Natural killer cell (primary cell): Measurements from ENCODE around the gene PPP1R36. TPM values are rescaled to one million over a fixed set of nuclear protein-coding genes. Genes with fewer than 3 reads are reported as not detected.

Experiments
- ATAC-seq, 3 donors: fragments of 150-1000 bp in 2 of 3; fragments of 200-7000 bp in 1 of 3; cut with Tn5 transposase; 1 replicate in 1 of 3; 2 replicates in 2 of 3; pipeline ENCODE4 v1.10.0; 2021; ENCODE audit warnings: mild to moderate bottlenecking in 2 of 3, moderate library complexity in 2 of 3
- DNase-seq, 2 donors: peaks; one replicate each; pipeline versions ENCODE4 v3.0.0 to v3.0.0-alpha.2; 2013 to 2021; ENCODE audit warnings: mixed read lengths in 1 of 2
- H3K27ac ChIP-seq: one replicate; pipeline ENCODE4 v1.5.1; 2013; ENCODE audit warnings: mild to moderate bottlenecking, low read length
- H3K27me3 ChIP-seq: one replicate; pipeline ENCODE4 v1.6.1; 2013; ENCODE audit warnings: low read length; ENCODE audit not compliant: control insufficient read depth, insufficient read depth
- H3K36me3 ChIP-seq: one replicate; pipeline ENCODE4 v1.6.1; 2013; ENCODE audit warnings: low read length; ENCODE audit not compliant: control insufficient read depth, insufficient read depth
- H3K4me1 ChIP-seq: one replicate; pipeline ENCODE4 v1.6.1; 2013; ENCODE audit warnings: low read length; ENCODE audit not compliant: control insufficient read depth, insufficient read depth
- H3K4me3 ChIP-seq: one replicate; pipeline ENCODE4 v1.5.1; 2013; ENCODE audit warnings: low read length
- H3K9me3 ChIP-seq: one replicate; pipeline ENCODE4 v1.6.1; 2013; ENCODE audit warnings: low read length; ENCODE audit not compliant: control insufficient read depth, insufficient read depth
- H3K27ac Mint-ChIP-seq, 2 donors: one replicate each; pipeline ENCODE4 v1.8.0; 2022; ENCODE audit warnings: mild to moderate bottlenecking in 2 of 2, mixed read lengths in 2 of 2, moderate library complexity in 1 of 2
- H3K27me3 Mint-ChIP-seq, 2 donors: one replicate each; pipeline ENCODE4 v1.8.0; 2022; ENCODE audit warnings: low read depth in 2 of 2, mixed read lengths in 2 of 2
- H3K36me3 Mint-ChIP-seq: one replicate; pipeline ENCODE4 v1.8.0; 2022; ENCODE audit warnings: mixed read lengths
- H3K4me1 Mint-ChIP-seq, 2 donors: one replicate each; pipeline ENCODE4 v1.8.0; 2022; ENCODE audit warnings: mixed read lengths in 2 of 2
- H3K4me3 Mint-ChIP-seq: one replicate; pipeline ENCODE4 v1.8.0; 2022; ENCODE audit warnings: mild to moderate bottlenecking, moderate library complexity, mixed read lengths
- H3K9me3 Mint-ChIP-seq, 2 donors: one replicate each; pipeline ENCODE4 v1.8.0; 2022; ENCODE audit warnings: mixed read lengths in 2 of 2
- WGBS: methylation state at CpG from one replicate; pipeline ENCODE4 v1.1.7; 2013; ENCODE audit warnings: missing lambda C conversion rate; ENCODE audit not compliant: insufficient coverage; 5-methylcytosine and 5-hydroxymethylcytosine counted together
- intact Hi-C: fragments of 100-400 bp; cut with micrococcal nuclease; formaldehyde crosslinking; loops from one replicate; pipeline ENCODE4 v1.14.2; 2022
- total RNA-seq, 4 donors: library from RNA; stranded (reverse); fragments of 120-200 nt in 1 of 4; gene quantifications; one replicate each; pipeline versions ENCODE4 v1.2.3 to v1.2.4, GENCODE V29; 2013 to 2022
- TF ChIP-seq, protein P1 (sequence below): fragments of 200-600 bp; IDR thresholded peaks from one replicate; pipeline ENCODE4 v1.8.0; 2022; ENCODE audit warnings: antibody characterized with exemption

PPP1R36 gene
- total RNA-seq, 3 donors from 2014 or later (not counting 1 experiment from before 2014, with no cell fraction given) = 0.60 to 1.2 (median 1.0) TPM

DNA sequence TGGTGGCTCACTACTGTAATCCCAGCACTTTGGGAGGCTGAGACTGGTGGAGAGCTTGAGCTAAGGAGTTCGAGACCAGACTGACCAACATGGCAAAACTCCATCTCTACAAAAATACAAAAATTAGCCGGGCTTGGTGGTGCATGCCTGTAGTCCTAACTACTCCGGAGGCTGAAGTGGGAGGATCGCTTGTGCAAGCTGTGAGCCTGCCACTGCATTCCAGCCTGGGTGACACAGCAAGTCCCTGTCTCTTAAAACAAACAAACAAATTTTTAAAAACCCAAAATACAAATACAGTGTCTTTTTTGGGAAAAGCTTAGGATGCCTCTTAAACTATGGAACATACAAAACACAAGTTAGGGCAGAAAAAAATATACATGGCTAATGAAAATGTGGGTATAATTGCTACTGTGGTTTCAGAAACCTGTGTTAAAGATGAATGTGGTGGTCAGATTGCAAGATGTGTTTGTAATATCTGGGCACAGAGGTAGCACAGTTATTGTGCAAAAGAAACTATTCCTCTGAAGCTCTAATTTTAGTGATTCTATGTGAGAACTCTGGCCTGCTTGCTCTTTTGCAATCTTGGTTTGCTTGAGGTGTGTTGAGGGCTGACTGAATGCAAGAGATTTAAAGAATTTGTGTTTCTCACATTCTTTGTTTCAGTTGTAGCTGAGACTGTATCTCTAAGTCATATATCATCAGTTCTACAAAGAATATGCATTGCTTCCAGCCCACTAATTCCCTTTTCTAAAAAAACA lies 13.1 kb upstream of the PPP1R36 start:
- H3K9me3 ChIP-seq = peaks cover 11% of the 10 kb centered on the region
- H3K4me1 ChIP-seq = peaks cover 25% of the 10 kb centered on the region
- no peak overlapping the region for H3K4me3 ChIP-seq
- H3K27ac ChIP-seq = no peak overlapping the region
- Mint-ChIP-seq H3K27me3 (peaks cover 9 to 18% of the 10 kb centered on the region in 2 donors), H3K4me3 (peak overlapping the region; percentile 67), H3K9me3 (no peaks in the 10 kb centered on the region), H3K36me3 (no peaks in the 10 kb centered on the region), H3K4me1 (peaks cover 26 to 33% of the 10 kb centered on the region in 2 donors), H3K27ac (no peak overlapping the region)
- 95% methylated on average over 4 of the region's 4 CpGs for WGBS
- DNase-seq (no peak), ATAC-seq (no peak)
- peaks cover 9% of the 10 kb centered on the region for H3K27me3 ChIP-seq
- intact Hi-C loops = no loop called here
- H3K36me3 ChIP-seq = no peaks in the 10 kb centered on the region
- TF ChIP-seq, protein P1, sequence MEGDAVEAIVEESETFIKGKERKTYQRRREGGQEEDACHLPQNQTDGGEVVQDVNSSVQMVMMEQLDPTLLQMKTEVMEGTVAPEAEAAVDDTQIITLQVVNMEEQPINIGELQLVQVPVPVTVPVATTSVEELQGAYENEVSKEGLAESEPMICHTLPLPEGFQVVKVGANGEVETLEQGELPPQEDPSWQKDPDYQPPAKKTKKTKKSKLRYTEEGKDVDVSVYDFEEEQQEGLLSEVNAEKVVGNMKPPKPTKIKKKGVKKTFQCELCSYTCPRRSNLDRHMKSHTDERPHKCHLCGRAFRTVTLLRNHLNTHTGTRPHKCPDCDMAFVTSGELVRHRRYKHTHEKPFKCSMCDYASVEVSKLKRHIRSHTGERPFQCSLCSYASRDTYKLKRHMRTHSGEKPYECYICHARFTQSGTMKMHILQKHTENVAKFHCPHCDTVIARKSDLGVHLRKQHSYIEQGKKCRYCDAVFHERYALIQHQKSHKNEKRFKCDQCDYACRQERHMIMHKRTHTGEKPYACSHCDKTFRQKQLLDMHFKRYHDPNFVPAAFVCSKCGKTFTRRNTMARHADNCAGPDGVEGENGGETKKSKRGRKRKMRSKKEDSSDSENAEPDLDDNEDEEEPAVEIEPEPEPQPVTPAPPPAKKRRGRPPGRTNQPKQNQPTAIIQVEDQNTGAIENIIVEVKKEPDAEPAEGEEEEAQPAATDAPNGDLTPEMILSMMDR = no peak

DNA sequence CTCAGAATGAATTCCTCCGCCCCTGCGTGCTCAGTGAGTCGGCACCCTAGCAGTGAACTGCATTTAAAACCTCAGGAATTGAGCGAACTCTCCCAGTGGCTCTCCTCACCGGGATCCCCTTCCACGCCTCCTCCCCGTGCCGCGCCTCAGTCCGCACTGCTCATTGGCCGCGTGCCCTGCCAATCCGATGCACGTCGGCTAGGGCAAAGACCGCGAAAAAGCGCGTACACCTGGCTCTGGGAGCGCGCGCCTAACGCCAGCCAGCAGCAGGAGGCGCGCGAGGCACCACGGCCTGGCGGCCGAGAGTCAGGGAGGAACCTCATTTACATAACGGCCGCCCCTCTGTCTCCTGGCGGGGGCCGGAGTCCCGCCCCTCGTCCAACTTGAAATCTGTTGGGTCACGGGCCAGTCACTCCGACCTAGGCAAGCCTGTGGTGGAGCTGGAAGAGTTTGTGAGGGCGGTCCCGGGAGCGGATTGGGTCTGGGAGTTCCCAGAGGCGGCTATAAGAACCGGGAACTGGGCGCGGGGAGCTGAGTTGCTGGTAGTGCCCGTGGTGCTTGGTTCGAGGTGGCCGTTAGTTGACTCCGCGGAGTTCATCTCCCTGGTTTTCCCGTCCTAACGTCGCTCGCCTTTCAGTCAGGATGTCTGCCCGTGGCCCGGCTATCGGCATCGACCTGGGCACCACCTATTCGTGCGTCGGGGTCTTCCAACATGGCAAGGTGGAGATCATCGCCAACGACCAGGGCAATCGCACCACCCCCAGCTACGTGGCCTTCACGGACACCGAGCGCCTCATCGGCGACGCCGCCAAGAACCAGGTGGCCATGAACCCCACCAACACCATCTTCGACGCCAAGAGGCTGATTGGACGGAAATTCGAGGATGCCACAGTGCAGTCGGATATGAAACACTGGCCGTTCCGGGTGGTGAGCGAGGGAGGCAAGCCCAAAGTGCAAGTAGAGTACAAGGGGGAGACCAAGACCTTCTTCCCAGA lies 9.3 kb upstream of the PPP1R36 start, which contains the start of gene HSPA2:
Gene HSPA2, plus strand, starts transcription at position 534 of the 995 bp plus-strand sequence. Its CDS starts 109 bp downstream, at position 643.
- Histone ChIP-seq H3K9me3 (peaks cover 11% of the 10 kb centered on the region), H3K36me3 (no peaks in the 10 kb centered on the region), H3K4me1 (peaks cover 34% of the 10 kb centered on the region), H3K27ac (peak within 1 kb of the TSS; percentile 61), H3K27me3 (peaks cover 9% of the 10 kb centered on the region), H3K4me3 (peak within 1 kb of the TSS; percentile 96)
- Mint-ChIP-seq H3K4me3 (peak within 1 kb of the TSS; percentile 100), H3K4me1 (peaks cover 34 to 44% of the 10 kb centered on the region in 2 donors), H3K27ac (peak within 1 kb of the TSS; percentile 91 to 93), H3K36me3 (no peaks in the 10 kb centered on the region), H3K27me3 (peaks cover 13 to 25% of the 10 kb centered on the region in 2 donors), H3K9me3 (no peaks in the 10 kb centered on the region)
- intact Hi-C loops = loop anchor here (1.0 to 2.0 kb wide), 2 partner anchors 37 to 96 kb away; partner anchors contain the start of gene ZBTB25
- DNase-seq = peak; percentile 94 to 97
- TF ChIP-seq, protein P1 = peak; percentile 64
- peak; percentile 91 to 97 (median 91) for ATAC-seq
- 7% methylated on average over 79 of the region's 79 CpGs for WGBS

DNA sequence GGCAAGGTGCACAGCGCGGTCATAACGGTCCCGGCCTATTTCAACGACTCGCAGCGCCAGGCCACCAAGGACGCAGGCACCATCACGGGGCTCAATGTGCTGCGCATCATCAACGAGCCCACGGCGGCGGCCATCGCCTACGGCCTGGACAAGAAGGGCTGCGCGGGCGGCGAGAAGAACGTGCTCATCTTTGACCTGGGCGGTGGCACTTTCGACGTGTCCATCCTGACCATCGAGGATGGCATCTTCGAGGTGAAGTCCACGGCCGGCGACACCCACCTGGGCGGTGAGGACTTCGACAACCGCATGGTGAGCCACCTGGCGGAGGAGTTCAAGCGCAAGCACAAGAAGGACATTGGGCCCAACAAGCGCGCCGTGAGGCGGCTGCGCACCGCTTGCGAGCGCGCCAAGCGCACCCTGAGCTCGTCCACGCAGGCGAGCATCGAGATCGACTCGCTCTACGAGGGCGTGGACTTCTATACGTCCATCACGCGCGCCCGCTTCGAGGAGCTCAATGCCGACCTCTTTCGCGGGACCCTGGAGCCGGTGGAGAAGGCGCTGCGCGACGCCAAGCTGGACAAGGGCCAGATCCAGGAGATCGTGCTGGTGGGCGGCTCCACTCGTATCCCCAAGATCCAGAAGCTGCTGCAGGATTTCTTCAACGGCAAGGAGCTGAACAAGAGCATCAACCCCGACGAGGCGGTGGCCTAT lies 8.3 kb upstream of the PPP1R36 start:
- peaks cover 13 to 25% of the 10 kb centered on the region in 2 donors for H3K27me3 Mint-ChIP-seq
- intact Hi-C loops = loop anchor here (2.0 kb wide), 1 partner anchor 95 kb away; no protein-coding TSS in a partner anchor

More for the DNA sequence above, 8.3 kb upstream of the PPP1R36 start:
- H3K36me3 ChIP-seq = no peaks in the 10 kb centered on the region
- peaks cover 9% of the 10 kb centered on the region for H3K27me3 ChIP-seq
- peaks cover 34% of the 10 kb centered on the region for H3K4me1 ChIP-seq
- 26% methylated on average over 73 of the region's 73 CpGs for WGBS
- H3K4me1 Mint-ChIP-seq = peaks cover 34 to 44% of the 10 kb centered on the region in 2 donors
- TF ChIP-seq, protein P1 = no peak
- peak overlapping the region in 1 of 2 donors; percentile 27 for H3K27ac Mint-ChIP-seq
- peaks cover 11% of the 10 kb centered on the region for H3K9me3 ChIP-seq
- H3K4me3 Mint-ChIP-seq = peak overlapping the region; percentile 100
- H3K4me3 ChIP-seq = no peak overlapping the region
- DNase-seq = peak in 1 of 2 donors; percentile 56
- no peak overlapping the region for H3K27ac ChIP-seq
- H3K36me3 Mint-ChIP-seq = no peaks in the 10 kb centered on the region
- no peaks in the 10 kb centered on the region for H3K9me3 Mint-ChIP-seq
- ATAC-seq = no peak
